Hepatocyte (in vitro differentiated cells): Measurements from ENCODE around the gene FOLR2. TPM values are rescaled to one million over a fixed set of nuclear protein-coding genes. Genes with fewer than 3 reads are reported as not detected.

Experiments
- DNase-seq: peaks from one replicate; pipeline ENCODE4 v3.0.0-alpha.2; 2016; ENCODE audit warnings: low spot score
- H2AFZ ChIP-seq: fragments of 200-600 bp; sonication (generic); 2 replicates; pipeline ENCODE4 v1.6.0; 2016; ENCODE audit warnings: antibody characterized with exemption, mild to moderate bottlenecking
- H3K27ac ChIP-seq: fragments of 200-600 bp; sonication (generic); 2 replicates; pipeline ENCODE4 v1.5.1; 2016; ENCODE audit warnings: mild to moderate bottlenecking
- H3K27me3 ChIP-seq: fragments of 200-600 bp; sonication (generic); 2 replicates; pipeline ENCODE4 v1.6.1; 2016
- H3K36me3 ChIP-seq: fragments of 200-600 bp; sonication (generic); replicated peaks from 2 replicates; pipeline ENCODE4 v1.5.1; 2016; ENCODE audit warnings: low read depth; ENCODE audit not compliant: insufficient read depth
- H3K4me1 ChIP-seq: fragments of 200-600 bp; sonication (generic); 2 replicates; pipeline ENCODE4 v1.5.1; 2016; ENCODE audit warnings: mild to moderate bottlenecking, moderate library complexity; ENCODE audit not compliant: insufficient read depth
- H3K4me2 ChIP-seq: fragments of 200-600 bp; sonication (generic); 2 replicates; pipeline ENCODE4 v1.6.0; 2016
- H3K4me3 ChIP-seq: fragments of 200-600 bp; sonication (generic); 2 replicates; pipeline ENCODE4 v1.5.1; 2016; ENCODE audit warnings: mild to moderate bottlenecking
- H3K79me2 ChIP-seq: fragments of 200-600 bp; sonication (generic); 2 replicates; pipeline ENCODE4 v1.6.0; 2017; ENCODE audit warnings: mild to moderate bottlenecking
- H3K9me2 ChIP-seq: fragments of 200-600 bp; sonication (generic); replicated peaks from 2 replicates; pipeline ENCODE4 v1.6.0; 2017; ENCODE audit warnings: mild to moderate bottlenecking; ENCODE audit not compliant: insufficient read depth
- H3K9me3 ChIP-seq: fragments of 200-600 bp; sonication (generic); 2 replicates; pipeline ENCODE4 v1.5.1; 2016; ENCODE audit warnings: low read depth, mild to moderate bottlenecking
- H4K20me1 ChIP-seq: fragments of 200-600 bp; sonication (generic); 2 replicates; pipeline ENCODE4 v1.6.0; 2016; ENCODE audit warnings: mild to moderate bottlenecking; ENCODE audit not compliant: insufficient read depth, poor library complexity, severe bottlenecking
- EZH2 ChIP-seq: fragments of 200-600 bp; sonication (generic); IDR thresholded peaks from 2 replicates; pipeline ENCODE4 v1.6.1; 2016; ENCODE audit warnings: antibody characterized with exemption, mild to moderate bottlenecking, borderline replicate concordance
- EZH2phosphoT487 ChIP-seq: fragments of 200-600 bp; sonication (generic); IDR thresholded peaks from one replicate; pipeline ENCODE4 v1.6.1; 2018; ENCODE audit warnings: antibody characterized with exemption, mild to moderate bottlenecking, low read depth, moderate library complexity; ENCODE audit not compliant: unreplicated experiment, severe bottlenecking
- WGBS: methylation state at CpG from one replicate; pipeline ENCODE4 v1.1.6; 2016; ENCODE audit warnings: low lambda C conversion rate; ENCODE audit errors: missing lambda C conversion rate; 5-methylcytosine and 5-hydroxymethylcytosine counted together
- polyA plus RNA-seq: library from polyadenylated mRNA; unstranded; fragments of >200 nt; fragmentation: Nextera tagmentation; extraction: Ambion mirVana; gene quantifications from 2 replicates; pipeline ENCODE4 v1.2.1, GENCODE V29; 2016
- total RNA-seq: library from RNA; depleted of rRNA; stranded (reverse); fragments of >200 nt; gene quantifications from 2 replicates; pipeline ENCODE4 v1.2.3, GENCODE V29; 2014
- TF ChIP-seq, protein P1 (sequence below): fragments of 200-600 bp; sonication (generic); IDR thresholded peaks from 2 replicates; pipeline ENCODE4 v1.5.1; 2016; ENCODE audit warnings: antibody characterized with exemption, mild to moderate bottlenecking; ENCODE audit not compliant: poor library complexity

Gene FOLR2
- total and polyA plus RNA-seq, 2 experiments from 2014 or later, result 4.3 to 5.5 TPM

DNA sequence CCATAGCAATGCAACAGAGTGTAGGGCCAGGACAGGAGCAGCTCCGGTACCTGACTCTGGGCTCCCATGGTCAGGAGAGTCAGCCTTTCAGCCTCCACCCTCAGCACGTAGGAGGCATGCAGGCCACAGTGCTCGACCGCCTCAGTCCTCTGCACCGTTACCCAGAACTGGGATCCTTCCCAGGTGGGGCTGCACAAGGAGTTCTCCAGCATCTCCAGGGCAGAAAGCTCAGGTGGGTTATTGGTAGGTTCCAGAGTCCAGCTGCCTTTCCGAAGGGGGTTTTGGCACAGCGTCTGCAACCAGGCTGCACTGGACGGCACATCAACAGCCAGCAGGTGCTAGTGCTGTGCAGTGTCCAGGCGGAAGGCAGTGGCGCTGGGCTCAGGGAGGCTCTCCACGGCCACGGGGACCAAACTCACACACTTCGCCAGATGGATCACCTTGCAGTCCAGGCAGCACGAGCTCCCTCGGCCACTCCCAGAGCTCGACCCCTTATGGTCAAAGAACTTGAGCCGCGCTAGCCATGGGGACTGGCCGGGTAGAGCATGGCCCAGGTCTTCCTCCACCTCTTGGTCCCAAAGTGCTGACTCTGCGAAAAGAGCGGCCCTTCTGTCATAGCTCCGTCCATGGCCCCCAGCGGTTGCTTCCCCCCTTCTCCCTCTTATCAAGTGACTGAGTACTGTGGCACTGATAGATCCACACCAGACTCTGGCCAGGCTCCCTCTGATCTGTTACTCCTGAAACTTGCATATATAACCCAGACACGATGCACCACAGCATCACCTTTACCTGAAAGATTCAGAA lies 34.3 kb downstream of the FOLR2 start:
- 88% methylated on average over 24 of the region's 24 CpGs for WGBS
- Histone ChIP-seq H3K27ac (no peak overlapping the region), H2AFZ (no peak overlapping the region), H4K20me1 (no peaks in the 10 kb centered on the region), H3K9me3 (no peaks in the 10 kb centered on the region), H3K4me3 (no peak overlapping the region), H3K79me2 (no peaks in the 10 kb centered on the region), H3K27me3 (peaks cover 29% of the 10 kb centered on the region), H3K4me2 (no peak overlapping the region), H3K9me2 (no peaks in the 10 kb centered on the region), H3K36me3 (no peaks in the 10 kb centered on the region), H3K4me1 (no peaks in the 10 kb centered on the region)
- no peak for DNase-seq
- TF ChIP-seq, protein P1, sequence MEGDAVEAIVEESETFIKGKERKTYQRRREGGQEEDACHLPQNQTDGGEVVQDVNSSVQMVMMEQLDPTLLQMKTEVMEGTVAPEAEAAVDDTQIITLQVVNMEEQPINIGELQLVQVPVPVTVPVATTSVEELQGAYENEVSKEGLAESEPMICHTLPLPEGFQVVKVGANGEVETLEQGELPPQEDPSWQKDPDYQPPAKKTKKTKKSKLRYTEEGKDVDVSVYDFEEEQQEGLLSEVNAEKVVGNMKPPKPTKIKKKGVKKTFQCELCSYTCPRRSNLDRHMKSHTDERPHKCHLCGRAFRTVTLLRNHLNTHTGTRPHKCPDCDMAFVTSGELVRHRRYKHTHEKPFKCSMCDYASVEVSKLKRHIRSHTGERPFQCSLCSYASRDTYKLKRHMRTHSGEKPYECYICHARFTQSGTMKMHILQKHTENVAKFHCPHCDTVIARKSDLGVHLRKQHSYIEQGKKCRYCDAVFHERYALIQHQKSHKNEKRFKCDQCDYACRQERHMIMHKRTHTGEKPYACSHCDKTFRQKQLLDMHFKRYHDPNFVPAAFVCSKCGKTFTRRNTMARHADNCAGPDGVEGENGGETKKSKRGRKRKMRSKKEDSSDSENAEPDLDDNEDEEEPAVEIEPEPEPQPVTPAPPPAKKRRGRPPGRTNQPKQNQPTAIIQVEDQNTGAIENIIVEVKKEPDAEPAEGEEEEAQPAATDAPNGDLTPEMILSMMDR, result no peak
- TF ChIP-seq EZH2 (no peak), EZH2phosphoT487 (no peak)

DNA sequence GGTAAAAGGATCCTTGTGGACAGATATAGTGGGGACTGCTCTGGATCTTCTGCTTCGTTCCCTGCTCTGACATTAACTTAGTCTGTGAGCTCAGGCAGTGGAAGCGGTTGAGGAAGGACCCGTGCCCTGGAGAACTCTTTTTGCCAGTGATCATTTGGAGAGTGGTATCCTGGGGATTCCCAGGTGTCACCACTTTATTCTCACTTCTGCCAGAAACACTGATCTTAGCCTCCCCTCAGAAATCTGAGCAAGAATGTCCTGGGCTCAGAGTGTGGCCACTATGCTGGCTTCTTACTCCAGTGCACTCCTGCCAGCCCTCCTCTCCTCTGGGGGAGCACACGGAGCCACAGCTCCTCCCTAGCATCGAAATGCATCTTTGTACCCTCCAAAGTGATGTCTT lies 35.0 kb downstream of the FOLR2 start:
- Histone ChIP-seq H3K27me3 (peaks cover 21% of the 10 kb centered on the region), H3K4me3 (no peak overlapping the region)
- TF ChIP-seq, protein P1, result no peak
- TF ChIP-seq EZH2phosphoT487 (no peak), EZH2 (no peak)

DNA sequence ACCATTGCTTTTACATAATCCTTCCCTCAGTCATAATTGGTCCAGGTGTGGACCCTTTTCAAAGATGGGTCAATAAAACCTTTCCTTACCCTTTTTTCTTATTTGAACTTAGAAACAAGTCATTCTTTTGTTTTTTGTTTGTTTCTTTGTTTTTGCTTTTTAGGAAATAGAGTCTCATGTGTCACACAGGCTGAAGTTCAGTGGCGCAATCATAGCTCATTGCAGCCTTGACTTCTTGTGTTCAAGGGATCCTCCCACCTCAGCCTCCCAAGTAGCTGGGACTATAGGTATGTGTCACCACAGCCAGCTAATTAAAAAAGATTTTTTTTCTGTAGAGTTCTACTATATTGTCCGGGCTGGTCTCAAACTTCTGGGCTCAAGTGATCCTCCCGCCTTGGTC lies 36.8 kb downstream of the FOLR2 start:
- Histone ChIP-seq H3K9me3 (no peaks in the 10 kb centered on the region), H3K36me3 (no peaks in the 10 kb centered on the region), H3K79me2 (no peaks in the 10 kb centered on the region), H4K20me1 (no peaks in the 10 kb centered on the region), H3K4me1 (no peaks in the 10 kb centered on the region), H2AFZ (no peak overlapping the region), H3K9me2 (no peaks in the 10 kb centered on the region), H3K4me2 (no peak overlapping the region), H3K27me3 (peaks cover 7% of the 10 kb centered on the region), H3K4me3 (no peak overlapping the region), H3K27ac (no peak overlapping the region)
- DNase-seq, result no peak
- TF ChIP-seq, protein P1, result no peak
- TF ChIP-seq EZH2 (no peak), EZH2phosphoT487 (no peak)
- 94% methylated on average over 3 of the region's 3 CpGs for WGBS

More for the DNA sequence above, 35.0 kb downstream of the FOLR2 start:
- Histone ChIP-seq H3K9me3 (no peaks in the 10 kb centered on the region), H4K20me1 (no peaks in the 10 kb centered on the region), H3K36me3 (no peaks in the 10 kb centered on the region), H3K27ac (no peak overlapping the region), H3K4me2 (no peak overlapping the region), H2AFZ (no peak overlapping the region), H3K9me2 (no peaks in the 10 kb centered on the region), H3K4me1 (no peaks in the 10 kb centered on the region), H3K79me2 (no peaks in the 10 kb centered on the region)
- DNase-seq, result no peak
- 88% methylated on average over 5 of the region's 5 CpGs for WGBS
